Hepatocyte (in vitro differentiated cells): ENCODE measurements around the gene DDIT4.

Source experiments
- EZH2 ChIP-seq: fragments of 200-600 bp; sonication (generic); IDR thresholded peaks from 2 replicates; pipeline ENCODE4 v1.6.1; 2016; ENCODE audit warnings: antibody characterized with exemption, mild to moderate bottlenecking, borderline replicate concordance
- EZH2phosphoT487 ChIP-seq: fragments of 200-600 bp; sonication (generic); IDR thresholded peaks from one replicate; pipeline ENCODE4 v1.6.1; 2018; ENCODE audit warnings: antibody characterized with exemption, mild to moderate bottlenecking, low read depth, moderate library complexity; ENCODE audit not compliant: unreplicated experiment, severe bottlenecking
- TF ChIP-seq, protein P1 (sequence below): fragments of 200-600 bp; sonication (generic); IDR thresholded peaks from 2 replicates; pipeline ENCODE4 v1.5.1; 2016; ENCODE audit warnings: antibody characterized with exemption, mild to moderate bottlenecking; ENCODE audit not compliant: poor library complexity

DNA sequence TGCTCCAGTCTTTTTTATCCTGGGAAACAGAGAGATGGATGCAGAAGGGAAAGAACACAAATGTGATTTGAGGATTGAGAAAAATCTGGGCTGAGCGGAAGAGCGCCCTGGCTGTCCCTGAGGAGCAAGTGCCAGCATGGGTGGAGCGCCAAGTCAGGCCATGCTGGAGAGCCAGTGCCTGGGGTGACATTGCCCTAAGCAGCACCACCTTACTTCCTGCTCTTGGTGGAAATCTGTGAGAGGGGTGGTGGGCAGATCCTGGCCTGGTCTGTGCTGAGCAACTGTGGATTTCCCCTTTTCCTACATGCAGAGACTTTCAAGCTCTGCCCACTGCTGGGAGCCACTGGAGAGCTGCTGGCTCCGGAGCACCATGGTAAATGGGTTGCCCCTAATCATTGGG is 36.9 kb downstream of the DDIT4 start:
- TF ChIP-seq, protein P1, sequence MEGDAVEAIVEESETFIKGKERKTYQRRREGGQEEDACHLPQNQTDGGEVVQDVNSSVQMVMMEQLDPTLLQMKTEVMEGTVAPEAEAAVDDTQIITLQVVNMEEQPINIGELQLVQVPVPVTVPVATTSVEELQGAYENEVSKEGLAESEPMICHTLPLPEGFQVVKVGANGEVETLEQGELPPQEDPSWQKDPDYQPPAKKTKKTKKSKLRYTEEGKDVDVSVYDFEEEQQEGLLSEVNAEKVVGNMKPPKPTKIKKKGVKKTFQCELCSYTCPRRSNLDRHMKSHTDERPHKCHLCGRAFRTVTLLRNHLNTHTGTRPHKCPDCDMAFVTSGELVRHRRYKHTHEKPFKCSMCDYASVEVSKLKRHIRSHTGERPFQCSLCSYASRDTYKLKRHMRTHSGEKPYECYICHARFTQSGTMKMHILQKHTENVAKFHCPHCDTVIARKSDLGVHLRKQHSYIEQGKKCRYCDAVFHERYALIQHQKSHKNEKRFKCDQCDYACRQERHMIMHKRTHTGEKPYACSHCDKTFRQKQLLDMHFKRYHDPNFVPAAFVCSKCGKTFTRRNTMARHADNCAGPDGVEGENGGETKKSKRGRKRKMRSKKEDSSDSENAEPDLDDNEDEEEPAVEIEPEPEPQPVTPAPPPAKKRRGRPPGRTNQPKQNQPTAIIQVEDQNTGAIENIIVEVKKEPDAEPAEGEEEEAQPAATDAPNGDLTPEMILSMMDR: no peak
- TF ChIP-seq EZH2 (no peak), EZH2phosphoT487 (no peak)
